8988T (cell line): ENCODE results near the gene CDCA3.
"Not testable (repeated sequence)": the region's sequence is repeated elsewhere in the genome, so short reads cannot be mapped to it uniquely, and the experiment has no call there.

ENCODE experiments used
- DNase-seq: peaks from one replicate; pipeline ENCODE4 v3.0.0; 2011

The CDCA3 gene

GRCh38 chr12:6851153-6851920 is at the start of gene CDCA3:
Gene CDCA3 (minus strand): TSS chr12:6851286. CDS start chr12:6850952, 334 bp downstream.
- DNase-seq: peak; percentile 95

GRCh38 chr12:6899837-6900519 is 48.9 kb upstream of the CDCA3 start:
- DNase-seq: no peak

GRCh38 chr12:6899427-6899826 is 48.3 kb upstream of the CDCA3 start:
- DNase-seq: no peak

- no peak for DNase-seq
Measured at GRCh38 chr12:6896846-6897435, 45.9 kb upstream of the CDCA3 start.

GRCh38 chr12:6894321-6894720 is 43.2 kb upstream of the CDCA3 start:
- no peak for DNase-seq

GRCh38 chr12:6892683-6893082 is 41.6 kb upstream of the CDCA3 start:
- DNase-seq: not testable (repeated sequence)

GRCh38 chr12:6891646-6892001 is 40.5 kb upstream of the CDCA3 start:
- no peak for DNase-seq

GRCh38 chr12:6890789-6891645 is 39.9 kb upstream of the CDCA3 start:
- DNase-seq: peak; percentile 74

GRCh38 chr12:6889775-6890573 is 38.9 kb upstream of the CDCA3 start:
- DNase-seq: not testable (repeated sequence)

GRCh38 chr12:6888794-6889193 is 37.7 kb upstream of the CDCA3 start:
- DNase-seq: not testable (repeated sequence)

- no peak for DNase-seq
Measured at GRCh38 chr12:6888360-6888759, 37.3 kb upstream of the CDCA3 start.

- no peak for DNase-seq
Measured at GRCh38 chr12:6887460-6887859, 36.4 kb upstream of the CDCA3 start.

- DNase-seq: not testable (repeated sequence)
Measured at GRCh38 chr12:6886206-6886999, 35.3 kb upstream of the CDCA3 start.

- DNase-seq: no peak
Measured at GRCh38 chr12:6884539-6884938, 33.5 kb upstream of the CDCA3 start.

GRCh38 chr12:6883683-6884082 is 32.6 kb upstream of the CDCA3 start:
- DNase-seq: no peak

- DNase-seq: no peak
Measured at GRCh38 chr12:6883252-6883651, 32.2 kb upstream of the CDCA3 start.

- DNase-seq: not testable (repeated sequence)
Measured at GRCh38 chr12:6879824-6880223, 28.7 kb upstream of the CDCA3 start.

GRCh38 chr12:6874015-6874368 is 22.9 kb upstream of the CDCA3 start:
- DNase-seq: not testable (repeated sequence)

GRCh38 chr12:6873094-6874014 is 22.3 kb upstream of the CDCA3 start, which contains the start of gene SPSB2:
Gene SPSB2 (minus strand): TSS chr12:6873303. CDS start chr12:6872901, 402 bp downstream.
- DNase-seq: peak; percentile 81
